Adipocyte (in vitro differentiated cells): ENCODE results near the gene PNCK.
"Not testable (repeated sequence)": the region's sequence is repeated elsewhere in the genome, so short reads cannot be mapped to it uniquely, and the experiment has no call there.

Experiments used
- DNase-seq: peaks from one replicate; pipeline ENCODE4 v3.0.0-alpha.2; 2015; ENCODE audit warnings: low read depth
- H3K27me3 ChIP-seq: replicated peaks from 2 replicates; pipeline ENCODE4 v1.7.0; 2013; ENCODE audit warnings: mild to moderate bottlenecking, low read length, moderate library complexity; ENCODE audit not compliant: control insufficient read depth, insufficient read depth
- H3K36me3 ChIP-seq: 2 replicates; pipeline ENCODE4 v1.7.0; 2013; ENCODE audit warnings: low read length, mild to moderate bottlenecking, moderate library complexity; ENCODE audit not compliant: control insufficient read depth, insufficient read depth, severe bottlenecking
- H3K4me1 ChIP-seq: 2 replicates; pipeline ENCODE4 v1.7.0; 2013; ENCODE audit warnings: mild to moderate bottlenecking, low read length, moderate library complexity; ENCODE audit not compliant: control insufficient read depth, insufficient read depth
- H3K4me3 ChIP-seq: 2 replicates; pipeline ENCODE4 v1.7.0; 2013; ENCODE audit warnings: mild to moderate bottlenecking, low read length, moderate library complexity
- H3K9ac ChIP-seq: 2 replicates; pipeline ENCODE4 v1.7.0; 2013; ENCODE audit warnings: mild to moderate bottlenecking, low read length, moderate library complexity
- H3K9me3 ChIP-seq: 2 replicates; pipeline ENCODE4 v1.7.0; 2013; ENCODE audit warnings: mild to moderate bottlenecking, low read length, moderate library complexity; ENCODE audit not compliant: control insufficient read depth

Gene PNCK

DNA sequence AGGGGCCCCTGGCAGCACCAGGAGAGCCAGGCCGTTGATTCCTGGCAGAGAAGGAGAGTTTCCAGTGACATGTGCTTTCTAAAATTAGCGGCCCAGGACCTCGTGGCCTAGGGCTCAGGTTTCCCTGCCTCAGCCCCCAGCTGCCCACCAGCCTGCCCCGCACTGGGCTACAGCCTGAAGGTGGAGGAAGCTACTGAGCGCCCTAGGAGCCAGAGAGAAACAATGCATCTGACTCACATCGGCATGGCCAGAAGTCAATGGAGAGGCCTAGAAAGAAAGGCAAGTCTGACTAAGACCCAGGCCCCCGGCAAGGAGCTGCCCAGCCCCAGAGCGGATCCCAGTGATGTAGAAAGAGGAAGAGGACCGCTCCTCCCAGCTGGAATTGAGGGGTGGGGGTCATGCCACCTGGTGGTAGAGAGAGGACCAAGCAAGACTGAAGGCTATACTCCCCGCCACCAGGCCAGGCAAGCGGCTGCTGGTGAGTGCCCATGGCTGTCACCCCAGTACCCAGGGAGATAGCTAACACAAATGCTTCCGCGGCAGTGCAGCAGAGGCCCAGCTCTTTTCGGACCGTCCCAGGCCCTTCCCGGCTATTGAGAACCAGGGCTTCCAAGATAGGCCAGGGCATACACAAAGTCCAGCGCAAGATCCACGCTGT lies 31.9 kb upstream of the PNCK start:
- H3K36me3 ChIP-seq = peaks cover 50% of the 10 kb centered on the region
- not testable (repeated sequence) for H3K27me3 ChIP-seq, H3K9me3 ChIP-seq, DNase-seq, H3K9ac ChIP-seq, H3K4me3 ChIP-seq, H3K4me1 ChIP-seq

DNA sequence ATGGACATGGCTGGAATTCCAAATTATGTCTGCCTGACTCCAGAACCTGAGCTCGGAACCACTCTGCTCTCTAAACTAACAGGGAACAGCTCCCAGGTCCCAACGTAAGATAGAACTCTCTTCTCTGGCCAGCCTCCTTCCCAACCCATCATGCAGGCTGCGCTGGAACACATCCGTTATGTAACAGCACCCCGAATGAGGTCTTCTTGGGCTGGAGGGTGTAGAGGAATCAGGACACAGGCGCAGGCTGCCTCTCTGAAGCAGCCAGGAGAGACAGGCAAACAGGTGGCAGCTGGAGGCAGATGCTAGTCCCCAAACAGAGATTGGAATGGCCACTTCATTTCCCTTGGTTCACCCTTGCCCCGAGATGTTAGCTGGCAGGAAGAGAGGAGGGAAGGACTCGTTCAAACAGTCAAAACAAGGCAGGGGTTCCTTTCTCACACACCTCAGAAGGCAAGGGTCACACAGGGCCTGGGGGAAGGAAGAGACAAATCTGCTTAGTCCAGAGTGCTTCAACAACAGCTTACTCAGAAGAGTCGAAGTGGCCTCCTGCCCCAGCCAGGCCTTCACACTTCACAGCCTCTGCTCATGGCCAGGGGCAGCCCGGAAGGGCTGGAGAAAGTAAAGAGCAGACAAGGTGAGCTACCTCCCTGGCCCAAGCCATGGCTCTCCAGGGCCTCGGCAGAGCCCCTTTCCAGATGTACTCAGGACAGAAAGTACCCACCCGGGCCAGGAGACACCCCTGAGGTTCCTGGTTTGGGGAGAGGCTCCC lies 31.2 kb upstream of the PNCK start:
- H3K4me1 ChIP-seq, DNase-seq: not testable (repeated sequence)

DNA sequence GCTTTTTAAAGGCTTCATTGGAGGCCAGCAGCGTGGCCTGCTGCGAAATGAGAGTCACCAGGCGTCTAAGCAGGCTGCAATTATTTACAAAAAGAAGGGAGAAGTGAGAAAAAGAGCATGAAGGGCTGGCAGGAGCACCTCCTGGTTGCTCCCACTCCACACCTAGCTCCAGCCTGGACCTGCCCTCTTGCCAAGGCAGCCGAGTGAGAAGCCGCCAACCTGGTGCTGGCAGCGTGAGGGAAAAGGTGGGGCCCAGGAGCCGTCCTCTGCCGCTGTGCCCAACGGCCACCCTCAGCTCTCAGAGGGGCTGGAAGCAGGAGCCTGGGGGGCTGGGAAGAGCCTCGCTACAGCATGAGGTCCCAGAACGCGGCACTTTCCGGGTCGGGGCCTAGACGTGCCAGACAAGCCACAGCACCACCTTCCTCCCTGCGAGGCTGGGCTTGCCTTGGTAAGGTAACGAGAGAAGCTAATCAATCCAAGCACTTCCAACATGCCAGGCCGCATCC lies 30.5 kb upstream of the PNCK start:
- H3K27me3 ChIP-seq = no peaks in the 10 kb centered on the region
- no peak for DNase-seq
- no peaks in the 10 kb centered on the region for H3K4me1 ChIP-seq
- no peaks in the 10 kb centered on the region for H3K9me3 ChIP-seq
- H3K9ac ChIP-seq = no peak overlapping the region
- H3K4me3 ChIP-seq = no peak overlapping the region
- H3K36me3 ChIP-seq = peaks cover 36% of the 10 kb centered on the region

More for the DNA sequence above, 31.2 kb upstream of the PNCK start:
- H3K4me3 ChIP-seq, H3K9me3 ChIP-seq, H3K9ac ChIP-seq, H3K27me3 ChIP-seq: not testable (repeated sequence)
- peaks cover 43% of the 10 kb centered on the region for H3K36me3 ChIP-seq

- H3K4me1 ChIP-seq = no peaks in the 10 kb centered on the region
- DNase-seq = no peak
- no peaks in the 10 kb centered on the region for H3K27me3 ChIP-seq
- no peak overlapping the region for H3K9ac ChIP-seq
- no peaks in the 10 kb centered on the region for H3K9me3 ChIP-seq
- H3K36me3 ChIP-seq = peaks cover 38% of the 10 kb centered on the region
- H3K4me3 ChIP-seq = no peak overlapping the region
Observed at GRCh38 chrX:153703036-153703370, 29.4 kb upstream of the PNCK start.

- no peaks in the 10 kb centered on the region for H3K27me3 ChIP-seq
- no peak overlapping the region for H3K9ac ChIP-seq
- no peaks in the 10 kb centered on the region for H3K9me3 ChIP-seq
- H3K4me3 ChIP-seq = no peak overlapping the region
- H3K4me1 ChIP-seq = no peaks in the 10 kb centered on the region
- H3K36me3 ChIP-seq = peaks cover 40% of the 10 kb centered on the region
- DNase-seq = no peak
Observed at GRCh38 chrX:153702336-153703035, 28.9 kb upstream of the PNCK start.

GRCh38 chrX:153701706-153702105 lies 28.1 kb upstream of the PNCK start:
- Histone ChIP-seq H3K9ac (no peak overlapping the region), H3K4me3 (no peak overlapping the region), H3K9me3 (no peaks in the 10 kb centered on the region), H3K36me3 (peaks cover 44% of the 10 kb centered on the region), H3K4me1 (no peaks in the 10 kb centered on the region), H3K27me3 (peaks cover 4% of the 10 kb centered on the region)
- DNase-seq = no peak

DNA sequence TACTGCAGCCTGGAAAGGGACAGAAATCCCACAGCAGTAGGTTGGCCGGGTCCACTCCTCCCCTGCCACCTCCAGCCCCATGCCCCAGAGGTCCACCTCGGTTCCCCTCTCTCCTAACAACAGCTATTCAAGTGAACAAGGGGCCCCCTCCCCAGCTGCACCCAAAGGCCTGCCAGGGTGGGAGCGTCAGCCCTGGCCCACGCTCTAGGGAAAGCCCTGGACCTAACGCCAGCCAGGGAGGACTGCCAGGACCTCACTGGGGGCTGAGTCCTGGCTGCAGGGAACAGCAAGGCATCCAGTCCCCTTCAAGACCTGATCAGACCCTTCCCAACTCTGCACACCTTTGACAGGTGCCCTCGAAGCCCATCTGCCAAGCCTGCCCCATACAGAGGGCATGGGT lies 27.4 kb upstream of the PNCK start:
- Histone ChIP-seq H3K27me3 (peaks cover 4% of the 10 kb centered on the region), H3K36me3 (peaks cover 44% of the 10 kb centered on the region), H3K9ac (no peak overlapping the region), H3K4me3 (no peak overlapping the region), H3K9me3 (no peaks in the 10 kb centered on the region), H3K4me1 (no peaks in the 10 kb centered on the region)
- DNase-seq = no peak

DNA sequence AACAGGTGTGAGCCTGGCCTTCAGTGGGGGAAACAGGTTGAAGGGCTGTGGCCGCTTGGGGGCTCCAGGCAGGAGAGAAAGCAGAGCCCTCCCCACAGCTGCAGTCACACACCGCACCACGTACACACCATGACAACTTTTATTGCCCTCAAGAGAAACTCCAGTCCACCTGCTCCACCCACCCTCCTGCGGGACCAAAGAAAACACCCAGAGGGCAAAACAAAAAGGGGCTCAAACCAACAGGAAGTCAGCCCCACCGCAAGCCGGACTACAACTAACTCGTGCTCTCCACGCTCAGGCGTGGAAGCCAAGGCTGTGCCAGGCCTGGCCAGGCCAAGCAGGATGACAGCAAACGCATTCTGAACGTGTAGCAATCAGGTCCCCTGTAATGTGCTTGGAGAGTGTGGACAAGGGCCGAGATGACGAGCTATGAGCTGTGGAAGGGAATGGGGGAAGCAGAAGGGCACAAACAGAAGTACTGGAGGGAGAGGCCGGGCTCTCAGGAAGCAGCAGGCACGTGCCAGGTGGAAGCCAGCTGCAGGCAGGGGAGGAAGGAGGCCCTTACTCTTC lies 26.8 kb upstream of the PNCK start:
- Histone ChIP-seq H3K27me3 (peaks cover 4% of the 10 kb centered on the region), H3K36me3 (peaks cover 44% of the 10 kb centered on the region), H3K9me3 (no peaks in the 10 kb centered on the region), H3K9ac (no peak overlapping the region), H3K4me1 (no peaks in the 10 kb centered on the region), H3K4me3 (no peak overlapping the region)
- DNase-seq = no peak

GRCh38 chrX:153699784-153700371 lies 26.3 kb upstream of the PNCK start:
- not testable (repeated sequence) for H3K4me3 ChIP-seq, DNase-seq, H3K27me3 ChIP-seq, H3K9me3 ChIP-seq, H3K9ac ChIP-seq, H3K4me1 ChIP-seq
- H3K36me3 ChIP-seq = peaks cover 44% of the 10 kb centered on the region

DNA sequence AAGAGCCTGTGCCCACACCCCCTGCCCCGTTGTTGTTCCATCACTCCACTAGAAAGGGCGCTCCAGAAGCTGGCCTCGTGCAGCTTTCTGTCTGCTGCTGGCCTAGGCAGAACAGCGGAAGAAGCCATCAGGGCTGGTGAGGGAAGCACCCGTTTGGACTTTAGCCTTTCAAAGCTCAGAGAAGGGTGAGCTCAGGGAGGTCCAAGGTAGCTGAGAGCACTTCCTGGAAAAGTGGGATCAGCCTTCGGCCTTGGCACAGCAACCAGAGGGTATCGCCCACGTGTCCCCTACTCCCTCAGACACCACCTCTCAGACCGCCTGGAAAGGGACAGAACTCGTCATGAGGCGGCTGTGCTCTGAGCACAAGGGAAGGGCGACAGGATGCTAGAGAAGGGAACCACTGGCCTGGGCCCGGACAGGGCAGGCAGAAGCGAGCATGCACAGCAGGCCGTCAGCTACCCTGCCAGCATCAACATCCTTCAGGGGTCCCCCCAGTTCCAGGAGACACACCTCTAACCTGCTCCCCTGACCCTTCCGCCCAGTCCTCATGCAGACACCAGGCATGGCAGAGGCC lies 25.7 kb upstream of the PNCK start:
- H3K9me3 ChIP-seq, DNase-seq, H3K4me1 ChIP-seq, H3K4me3 ChIP-seq, H3K27me3 ChIP-seq, H3K9ac ChIP-seq: not testable (repeated sequence)
- H3K36me3 ChIP-seq = peaks cover 40% of the 10 kb centered on the region
